Measurements from ENCODE around the gene C1QTNF5.

DNA sequence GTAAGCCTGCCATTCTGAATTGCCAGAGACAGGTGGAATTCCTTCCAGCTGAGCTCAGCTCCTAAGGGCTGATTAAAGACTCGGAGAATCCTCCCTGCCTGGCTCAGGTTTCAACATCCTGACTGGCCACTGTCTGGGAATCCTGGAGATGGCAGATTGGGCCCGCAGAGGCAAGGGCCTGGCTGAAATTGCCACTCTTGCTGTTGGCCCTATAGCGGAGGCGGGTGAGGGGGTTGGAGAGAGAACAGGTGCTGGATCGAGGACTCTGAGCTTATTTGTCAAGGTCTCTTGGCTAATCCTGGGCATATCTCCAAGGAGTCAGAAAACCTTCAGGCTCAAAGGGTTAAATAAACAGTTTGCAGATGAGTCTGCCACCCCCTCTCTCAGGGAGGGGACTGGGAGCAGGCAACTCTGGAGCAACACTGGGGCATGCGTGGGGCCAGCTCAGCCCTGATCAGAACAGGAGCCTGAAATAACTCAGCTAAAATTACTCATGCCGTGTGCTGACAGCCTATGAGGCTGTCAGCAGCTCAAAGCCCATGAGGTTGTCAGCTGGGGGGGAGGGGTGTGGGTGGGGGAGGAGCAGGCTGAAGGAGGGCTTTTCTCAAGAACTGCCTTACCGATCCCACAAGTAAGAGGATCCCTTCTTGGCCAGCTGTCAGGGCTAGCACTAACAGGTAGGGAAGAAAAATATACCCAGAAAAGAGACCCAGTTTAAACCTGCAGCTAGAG lies 20.5 kb upstream of the C1QTNF5 start:
- peak; percentile 72; the same call in 1 of the 2 replicates for TF ChIP-seq EP300 (IDR thresholded peaks at IDR 0.05; ENCODE audit: borderline replicate concordance)
- peak; percentile 43; the same call in 1 of the 2 replicates for TF ChIP-seq FOXM1 (IDR thresholded peaks at IDR 0.05; ENCODE audit: borderline replicate concordance, low read depth)
- TF ChIP-seq, protein P1, sequence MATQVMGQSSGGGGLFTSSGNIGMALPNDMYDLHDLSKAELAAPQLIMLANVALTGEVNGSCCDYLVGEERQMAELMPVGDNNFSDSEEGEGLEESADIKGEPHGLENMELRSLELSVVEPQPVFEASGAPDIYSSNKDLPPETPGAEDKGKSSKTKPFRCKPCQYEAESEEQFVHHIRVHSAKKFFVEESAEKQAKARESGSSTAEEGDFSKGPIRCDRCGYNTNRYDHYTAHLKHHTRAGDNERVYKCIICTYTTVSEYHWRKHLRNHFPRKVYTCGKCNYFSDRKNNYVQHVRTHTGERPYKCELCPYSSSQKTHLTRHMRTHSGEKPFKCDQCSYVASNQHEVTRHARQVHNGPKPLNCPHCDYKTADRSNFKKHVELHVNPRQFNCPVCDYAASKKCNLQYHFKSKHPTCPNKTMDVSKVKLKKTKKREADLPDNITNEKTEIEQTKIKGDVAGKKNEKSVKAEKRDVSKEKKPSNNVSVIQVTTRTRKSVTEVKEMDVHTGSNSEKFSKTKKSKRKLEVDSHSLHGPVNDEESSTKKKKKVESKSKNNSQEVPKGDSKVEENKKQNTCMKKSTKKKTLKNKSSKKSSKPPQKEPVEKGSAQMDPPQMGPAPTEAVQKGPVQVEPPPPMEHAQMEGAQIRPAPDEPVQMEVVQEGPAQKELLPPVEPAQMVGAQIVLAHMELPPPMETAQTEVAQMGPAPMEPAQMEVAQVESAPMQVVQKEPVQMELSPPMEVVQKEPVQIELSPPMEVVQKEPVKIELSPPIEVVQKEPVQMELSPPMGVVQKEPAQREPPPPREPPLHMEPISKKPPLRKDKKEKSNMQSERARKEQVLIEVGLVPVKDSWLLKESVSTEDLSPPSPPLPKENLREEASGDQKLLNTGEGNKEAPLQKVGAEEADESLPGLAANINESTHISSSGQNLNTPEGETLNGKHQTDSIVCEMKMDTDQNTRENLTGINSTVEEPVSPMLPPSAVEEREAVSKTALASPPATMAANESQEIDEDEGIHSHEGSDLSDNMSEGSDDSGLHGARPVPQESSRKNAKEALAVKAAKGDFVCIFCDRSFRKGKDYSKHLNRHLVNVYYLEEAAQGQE (IDR thresholded peaks at IDR 0.05; ENCODE audit: low read depth) = no peak
- peak; percentile 41; the same call in 1 of the 2 replicates for TF ChIP-seq YY1 (IDR thresholded peaks at IDR 0.05; ENCODE audit: low read depth)

All from Ishikawa (cell line).